Measurements from ENCODE around the gene NUP188. TPM values are rescaled to one million over a fixed set of nuclear protein-coding genes. Genes with fewer than 3 reads are reported as not detected.

NUP188 gene
- total and polyA plus RNA-seq, 2 donors (not counting 3 experiments of a cell fraction or from before 2014, with no cell fraction given): 62.7 to 66.2 TPM

GRCh38 chr9:128987805-128988204 lies 40.3 kb downstream of the NUP188 start:
- ChIA-PET CTCF (interaction anchor here (1.0 to 1.3 kb wide), 4 partner anchors 18 to 254 kb away, joined by 3 to 5 read pairs (median 4); partner anchors contain the start of genes DOLK, ENDOG and NUP188), POLR2A (interaction anchor here (0.6 kb wide), 2 partner anchors 24 to 136 kb away, joined by 4 to 5 read pairs; no protein-coding TSS in a partner anchor)
- H3K9me1 ChIP-seq (replicated peaks; ENCODE audit: control insufficient read depth, extremely low read depth, insufficient read depth, low read length): no peaks in the 10 kb centered on the region
- H2AFZ ChIP-seq (ENCODE audit: low read depth, low read length): no peak overlapping the region
- H4K20me1 ChIP-seq (replicated peaks; ENCODE audit: control insufficient read depth, extremely low read depth, insufficient read depth, low read length): no peaks in the 10 kb centered on the region
- H3K4me1 ChIP-seq (ENCODE audit: control insufficient read depth, extremely low read depth, insufficient read depth, low read length): no peaks in the 10 kb centered on the region
- DNase-seq (ENCODE audit: low read depth, low spot score): no peak
- intact Hi-C loops (cut with micrococcal nuclease) (no loop called here), dilution Hi-C loops (cut with MboI; ENCODE audit: extremely low pct_ligation_motif_present, low sequenced_read_pairs) (no loop called here)
- no peaks in the 10 kb centered on the region for H3K9me3 ChIP-seq (replicated peaks; ENCODE audit: control insufficient read depth, insufficient read depth, low read length)
- no peak for FAIRE-seq
- TF ChIP-seq MAX (IDR thresholded peaks at IDR 0.05; ENCODE audit: insufficient read depth, insufficient read length) (no peak), CTCF (IDR thresholded peaks at IDR 0.05; ENCODE audit: extremely low read depth in 1 of 2, insufficient read depth in 1 of 2, low read depth in 1 of 2, low read length in 2 of 2) (no peak), MYC (IDR thresholded peaks at IDR 0.05; ENCODE audit: low read depth, low read length) (no peak), FOS (IDR thresholded peaks at IDR 0.05; ENCODE audit: borderline replicate concordance, insufficient read depth, low read length) (no peak), GATA2 (IDR thresholded peaks at IDR 0.05; ENCODE audit: insufficient read depth, insufficient read length, low read depth, low read length) (no peak), EZH2 (IDR thresholded peaks at IDR 0.05; ENCODE audit: borderline replicate concordance, low read depth, low read length, severe bottlenecking) (no peak), POLR2AphosphoS5 (IDR thresholded peaks at IDR 0.05; ENCODE audit: insufficient read depth, low read depth, low read length) (no peak), JUN (IDR thresholded peaks at IDR 0.05; ENCODE audit: borderline replicate concordance, insufficient read depth, insufficient read length, low read depth) (no peak), POLR2A (IDR thresholded peaks at IDR 0.05; ENCODE audit: low read depth, low read length) (no peak)
- no peak overlapping the region for H3K27ac ChIP-seq (ENCODE audit: insufficient read depth, low read depth, low read length)
- no peak overlapping the region for H3K4me3 ChIP-seq (replicated peaks in 1 of 3; ENCODE audit: insufficient read depth in 1 of 3, low read depth in 1 of 3, low read length in 3 of 3)
- H3K9ac ChIP-seq (replicated peaks; ENCODE audit: extremely low read depth, insufficient read depth, low read length): no peak overlapping the region
- BruUV-seq (replicated peaks): no TSS peak
- H3K36me3 ChIP-seq (ENCODE audit: control insufficient read depth in 2 of 2, extremely low read depth in 1 of 2, insufficient read depth in 2 of 2, low read length in 2 of 2): peaks cover 24 to 31% of the 10 kb centered on the region in 2 experiments
- H3K79me2 ChIP-seq (ENCODE audit: control insufficient read depth, insufficient read depth, low read length): no peaks in the 10 kb centered on the region
- H3K4me2 ChIP-seq (ENCODE audit: insufficient read depth, low read length): no peak overlapping the region
- no peaks in the 10 kb centered on the region for H3K27me3 ChIP-seq (ENCODE audit: control insufficient read depth in 2 of 2, insufficient read depth in 2 of 2, low read length in 2 of 2)

All from endothelial cell of umbilical vein (primary cell).